DMS 273 treated with DMSO at 0.1 percent for 48 hours (cell line): ENCODE data around the gene SH3GL3.
A peak's percentile ranks its signal among the peaks of the same experiment; 100 is the strongest.

Source experiments
- DNase-seq: peaks from one replicate; lab custom pipeline; 2025; lab: John Stamatoyannopoulos, UW

The SH3GL3 gene, protein sequence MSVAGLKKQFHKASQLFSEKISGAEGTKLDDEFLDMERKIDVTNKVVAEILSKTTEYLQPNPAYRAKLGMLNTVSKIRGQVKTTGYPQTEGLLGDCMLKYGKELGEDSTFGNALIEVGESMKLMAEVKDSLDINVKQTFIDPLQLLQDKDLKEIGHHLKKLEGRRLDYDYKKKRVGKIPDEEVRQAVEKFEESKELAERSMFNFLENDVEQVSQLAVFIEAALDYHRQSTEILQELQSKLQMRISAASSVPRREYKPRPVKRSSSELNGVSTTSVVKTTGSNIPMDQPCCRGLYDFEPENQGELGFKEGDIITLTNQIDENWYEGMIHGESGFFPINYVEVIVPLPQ

DNA sequence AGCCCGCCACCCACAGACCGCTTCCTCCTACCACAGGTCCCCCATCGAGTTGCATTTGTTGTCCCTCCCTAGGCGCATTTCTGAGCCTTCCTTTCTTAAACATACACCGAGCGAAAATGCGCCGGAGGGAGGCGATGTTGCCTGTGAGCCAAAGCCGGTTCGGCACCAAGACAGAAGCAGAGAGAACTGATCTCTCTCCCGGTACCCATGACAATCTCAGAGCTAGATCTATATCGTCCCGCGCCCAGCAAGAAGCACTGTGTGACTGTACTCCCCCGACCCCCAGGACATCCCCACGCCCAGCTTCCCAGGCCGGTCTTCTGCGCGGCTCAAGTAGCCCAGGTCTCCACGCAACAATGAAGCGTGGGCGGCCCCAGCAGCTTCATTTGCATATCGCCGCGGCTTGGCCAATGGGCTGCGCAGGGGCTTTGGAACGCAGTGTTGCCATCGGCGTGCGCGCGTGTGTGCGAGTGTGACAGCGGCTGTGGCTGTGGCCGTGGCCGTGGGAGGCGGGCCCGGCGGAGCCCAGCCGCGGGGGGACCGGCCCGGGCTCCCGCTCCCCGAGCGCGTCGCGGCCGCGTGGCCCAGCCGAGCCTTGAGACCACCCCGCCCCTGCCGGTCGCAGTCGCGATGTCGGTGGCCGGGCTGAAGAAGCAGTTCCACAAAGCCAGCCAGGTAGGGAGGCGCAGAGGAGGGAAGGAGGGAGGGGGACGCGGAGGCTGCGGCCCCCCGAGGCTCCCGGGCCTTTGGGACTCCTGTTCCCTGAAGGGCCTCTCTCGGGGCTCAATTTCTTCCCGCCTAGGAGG lies at the start of gene SH3GL3:
Gene SH3GL3, plus strand, starts transcription at position 438 of the 806 bp plus-strand sequence. Its CDS starts 193 bp downstream, at position 631.
- DNase-seq, result peak; percentile 17

- no peak for DNase-seq
These were observed 48.5 kb upstream of the SH3GL3 start for GRCh38 chr15:83398626-83399025.

GRCh38 chr15:83404121-83404520 lies 43.0 kb upstream of the SH3GL3 start:
- no peak for DNase-seq

DNA sequence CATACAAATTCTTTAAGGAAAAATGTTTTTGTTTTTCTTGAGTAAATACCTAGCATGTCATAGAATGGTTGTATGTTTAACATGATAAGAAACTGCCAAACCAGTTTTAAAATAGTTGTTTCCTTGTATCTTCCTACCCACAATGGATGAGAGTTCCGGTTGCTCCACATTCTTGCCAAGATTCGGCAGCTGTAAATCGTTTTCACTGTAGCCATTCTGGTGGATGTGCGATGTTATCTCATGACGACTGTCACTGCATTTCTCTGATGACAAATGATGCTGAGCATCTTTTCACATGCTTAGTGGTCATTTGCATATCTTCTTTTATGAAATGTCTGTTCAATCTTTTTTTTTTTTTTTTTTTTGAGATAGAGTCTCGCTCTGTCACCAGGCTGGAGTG lies 36.6 kb upstream of the SH3GL3 start:
- DNase-seq, result no peak

DNA sequence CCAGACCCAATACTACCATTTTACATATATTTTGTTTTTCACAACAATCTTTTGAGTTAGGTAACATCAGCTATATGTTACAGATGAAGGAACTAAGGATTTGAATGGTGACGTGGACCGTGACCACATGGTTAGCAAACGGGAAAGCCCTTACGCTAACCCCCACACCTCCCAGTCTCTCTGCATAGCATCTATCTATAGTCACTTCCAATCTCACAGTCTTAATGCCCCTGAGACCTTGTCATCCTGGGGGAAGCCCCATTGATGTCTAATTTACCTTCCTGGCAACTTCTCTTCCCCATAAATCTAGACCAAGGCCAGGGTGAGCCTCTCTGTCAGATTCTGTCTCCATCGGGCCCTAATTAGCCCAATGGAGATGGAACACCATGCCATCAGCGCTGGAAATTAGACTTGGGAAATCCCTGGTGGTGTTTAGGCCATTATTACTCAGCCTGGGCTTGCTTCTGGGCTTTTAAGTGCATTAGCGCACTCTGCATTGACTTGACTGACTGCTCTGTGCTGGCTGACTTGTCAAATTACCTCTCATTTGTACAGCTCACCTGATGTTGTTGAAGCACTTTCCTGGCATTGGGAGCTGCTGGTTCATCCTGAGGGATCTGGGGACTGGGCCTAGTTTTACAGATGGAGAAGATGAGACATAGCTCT lies 34.0 kb upstream of the SH3GL3 start:
- no peak for DNase-seq

- no peak for DNase-seq
These were observed 25.1 kb upstream of the SH3GL3 start for GRCh38 chr15:83422081-83422480.

DNA sequence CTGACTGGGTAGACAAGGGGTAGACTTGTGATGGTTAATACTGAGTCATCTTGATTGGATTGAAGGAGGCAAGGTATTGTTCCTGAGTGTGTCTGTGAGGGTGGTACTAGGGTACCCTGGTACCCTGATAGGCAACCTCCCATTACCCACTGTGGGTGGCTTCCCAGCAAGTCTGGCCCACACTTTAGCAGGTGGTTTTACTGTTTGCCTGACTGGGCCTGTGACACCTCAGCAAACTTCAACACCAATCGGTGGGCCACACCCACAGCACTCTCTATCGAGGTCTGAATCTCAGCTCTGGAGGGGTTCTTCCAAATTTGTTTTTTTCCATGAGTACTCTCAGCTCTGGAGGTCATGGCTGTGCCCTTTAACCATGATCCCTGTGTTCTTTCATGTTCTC lies 24.6 kb upstream of the SH3GL3 start:
- DNase-seq, result no peak

DNA sequence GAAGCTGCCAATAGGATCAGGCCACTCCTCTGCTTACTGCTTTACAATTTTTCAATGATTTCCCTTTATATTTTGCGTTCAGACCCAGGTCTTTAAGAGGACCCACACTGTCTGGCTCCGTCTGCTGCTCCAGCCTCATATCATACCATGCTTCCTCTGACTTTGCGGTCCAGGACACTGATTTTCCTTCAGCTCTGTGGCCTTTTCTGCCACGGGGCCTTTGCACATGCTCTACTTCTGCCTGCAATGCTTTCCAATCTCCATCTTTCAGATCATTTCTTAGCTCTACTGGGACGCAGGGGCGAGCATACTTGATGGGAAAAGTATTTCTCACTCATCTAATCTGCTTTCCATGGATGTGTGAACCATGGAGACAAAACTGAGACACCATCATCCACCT lies 23.0 kb upstream of the SH3GL3 start:
- no peak for DNase-seq

- no peak for DNase-seq
These were observed 16.7 kb upstream of the SH3GL3 start for GRCh38 chr15:83430441-83430840.

DNA sequence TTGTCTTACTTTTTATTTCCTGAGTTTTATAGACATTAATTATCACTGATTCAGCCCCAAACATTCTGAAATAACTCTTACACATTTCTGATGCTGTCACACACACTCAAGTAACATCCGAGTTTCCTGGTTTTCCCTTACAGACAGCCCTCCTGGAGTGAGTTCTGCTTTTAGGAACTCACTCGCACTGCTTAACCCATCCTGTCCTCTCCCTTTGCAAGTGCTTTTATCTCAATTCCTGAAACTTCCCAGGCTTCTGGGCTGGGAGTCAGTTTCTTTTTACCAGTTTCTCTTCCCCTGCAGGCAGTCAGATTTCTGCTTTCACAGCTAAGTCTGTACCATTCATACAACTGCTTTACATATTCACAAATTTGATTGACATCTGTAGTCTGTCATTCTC lies 15.6 kb upstream of the SH3GL3 start:
- DNase-seq, result no peak

DNA sequence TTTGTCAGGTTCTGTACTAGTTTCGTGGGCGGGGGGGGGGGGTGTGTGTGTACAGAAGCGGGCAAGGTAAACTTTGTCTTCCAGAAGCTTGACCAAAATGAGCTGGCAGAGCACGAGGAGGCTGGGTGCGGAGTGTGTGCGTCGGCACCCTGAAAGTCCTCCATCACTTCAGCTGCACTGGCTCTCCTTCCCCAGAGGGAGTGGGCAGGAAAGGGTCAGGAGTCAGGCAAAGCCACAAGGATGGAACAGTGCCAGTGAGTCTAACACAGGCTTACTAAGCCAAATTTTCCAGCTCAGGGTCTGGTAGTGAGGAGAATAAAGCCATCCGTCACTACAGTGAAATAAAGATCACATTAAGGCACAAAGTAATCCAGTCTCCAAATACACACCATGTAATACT lies 11.9 kb upstream of the SH3GL3 start:
- DNase-seq, result no peak

GRCh38 chr15:83435782-83436181 lies 11.4 kb upstream of the SH3GL3 start:
- DNase-seq, result no peak

DNA sequence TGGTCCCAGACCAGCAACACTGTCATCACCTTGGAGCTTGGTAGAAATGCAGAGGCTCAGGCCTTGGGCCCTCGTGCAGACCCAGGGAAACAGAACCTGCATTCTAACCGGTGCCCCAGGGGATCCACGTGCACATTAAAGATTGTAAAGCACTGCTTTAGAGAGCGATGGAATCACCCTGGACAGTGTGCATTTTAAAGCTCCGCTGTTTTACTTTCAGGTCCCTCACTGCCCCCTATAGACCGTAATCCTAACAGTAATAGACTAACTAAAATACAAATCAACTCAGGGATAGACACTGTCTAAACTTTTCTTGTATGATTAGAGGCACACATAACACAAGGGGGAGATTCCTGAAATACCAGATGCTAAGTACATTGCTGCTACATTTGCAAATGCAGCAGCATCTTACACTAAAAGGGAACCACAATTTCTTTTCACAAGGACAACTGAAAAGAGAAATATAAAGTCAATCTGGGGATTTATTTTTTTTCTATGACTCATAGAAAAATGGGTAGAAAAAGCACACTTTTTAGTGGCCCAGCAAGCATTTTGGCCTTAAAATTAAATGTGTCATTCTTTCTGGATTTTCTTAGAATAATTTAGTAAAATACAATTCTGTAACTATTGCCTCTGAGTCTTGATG lies 10.5 kb upstream of the SH3GL3 start:
- DNase-seq, result peak; percentile 21

- DNase-seq, result no peak
These were observed 3.9 kb upstream of the SH3GL3 start for GRCh38 chr15:83443076-83443847.

GRCh38 chr15:83444936-83445335 lies 2.2 kb upstream of the SH3GL3 start:
- DNase-seq, result no peak

GRCh38 chr15:83445643-83446042 lies 1.5 kb upstream of the SH3GL3 start:
- no peak for DNase-seq

GRCh38 chr15:83446417-83446816 lies 724 bp upstream of the SH3GL3 start:
- DNase-seq, result no peak

DNA sequence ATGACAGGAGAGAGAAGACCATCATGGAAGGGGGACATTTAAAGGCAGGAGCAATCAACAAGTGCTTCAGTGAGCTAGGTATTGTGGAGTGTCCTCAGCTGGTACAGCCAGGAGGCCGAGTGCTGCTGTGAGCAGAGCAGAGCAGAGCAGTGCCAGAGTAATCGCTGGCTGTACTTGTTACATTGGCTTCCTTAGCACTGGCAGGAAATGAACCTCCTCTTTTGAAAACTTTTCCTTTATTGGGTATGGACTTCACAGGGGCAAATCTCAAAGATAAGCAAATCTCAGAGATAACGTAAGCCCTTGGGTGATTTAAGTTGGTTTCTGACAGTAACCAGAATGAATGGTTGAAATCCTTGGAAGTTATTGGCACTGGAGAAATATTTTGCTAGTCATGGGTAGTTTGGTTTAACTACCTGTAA lies 2.1 kb downstream of the SH3GL3 start:
- no peak for DNase-seq

DNA sequence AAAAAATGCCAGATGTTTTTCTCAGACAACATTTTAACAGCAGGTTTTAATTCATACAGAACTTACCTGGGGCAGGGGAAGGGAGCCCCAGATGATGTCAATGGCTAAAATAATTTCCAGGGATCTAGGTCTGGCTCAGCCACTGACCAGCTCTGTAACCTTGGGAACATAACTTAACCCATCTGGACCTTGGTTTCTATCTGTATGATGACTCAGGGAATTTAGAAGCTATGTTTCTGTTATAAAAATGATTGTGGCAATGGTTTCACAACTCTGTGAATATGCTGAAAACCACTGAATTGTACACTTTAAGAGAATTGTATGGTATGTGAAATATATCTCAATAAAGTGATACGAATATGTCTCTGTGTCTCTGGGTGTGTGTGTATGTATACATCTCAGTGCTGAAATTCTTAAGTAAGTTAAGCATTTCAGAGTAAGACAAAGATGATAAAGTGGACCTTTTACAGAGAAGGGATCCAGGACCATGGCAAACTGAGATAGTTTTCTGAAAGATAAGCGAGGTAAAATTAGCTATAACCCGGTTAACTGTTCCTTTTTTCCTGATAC lies 2.9 kb downstream of the SH3GL3 start:
- DNase-seq, result no peak

GRCh38 chr15:83457149-83457548 lies 10.0 kb downstream of the SH3GL3 start:
- DNase-seq, result no peak

DNA sequence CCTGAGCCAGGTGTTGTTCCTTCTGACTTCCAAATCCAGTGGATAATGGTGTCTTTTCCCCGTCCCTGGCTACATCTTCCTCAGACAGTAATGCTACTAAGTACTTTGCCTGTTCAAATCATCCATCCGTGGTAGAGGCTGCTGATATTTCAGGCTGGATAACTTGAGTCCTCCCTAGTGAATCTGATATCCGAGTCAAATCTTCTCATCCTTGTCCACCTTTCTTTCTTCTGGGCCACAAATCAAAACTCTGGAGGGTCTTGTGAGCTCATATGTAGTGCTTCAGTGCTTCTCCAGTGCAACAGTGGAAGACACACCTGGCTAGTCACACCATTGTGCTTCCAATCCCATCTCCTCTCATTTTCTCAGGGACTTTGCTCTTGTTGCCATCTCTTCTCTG lies 11.2 kb downstream of the SH3GL3 start:
- DNase-seq, result no peak
